Caco-2 (cell line): Measurements from ENCODE around the gene ZNF483. TPM values are rescaled to one million over a fixed set of nuclear protein-coding genes. Genes with fewer than 3 reads are reported as not detected.

Experiments used
- BruUV-seq: library from RNA; stranded (reverse); fragments of 400-500 nt; replicated peaks from 2 replicates; lab custom pipeline; 2021; lab: Mats Ljungman, UMichigan
- CTCF ChIA-PET: fragments of 300-600 bp; sonication (Branson Sonifier 250); formaldehyde crosslinking; loops from one replicate; lab custom pipeline; 2022; ENCODE audit warnings: antibody characterized with exemption; lab: Charles Lee
- POLR2A ChIA-PET: fragments of 300-600 bp; sonication (Branson Sonifier 250); formaldehyde crosslinking; loops from one replicate; lab custom pipeline; 2022; ENCODE audit warnings: antibody characterized with exemption; lab: Charles Lee
- DNase-seq, 2 experiments: peaks; one replicate each; pipeline versions ENCODE4 v3.0.0 to v3.0.0-alpha.2; 2020 to 2022
- H3K27me3 ChIP-seq: replicated peaks from 2 replicates; pipeline ENCODE4 v1.6.0; 2011; ENCODE audit warnings: low read length; ENCODE audit not compliant: control insufficient read depth, insufficient read depth
- H3K36me3 ChIP-seq: 2 replicates; pipeline ENCODE4 v1.5.1; 2011; ENCODE audit warnings: low read length; ENCODE audit not compliant: control insufficient read depth, insufficient read depth
- H3K4me1 ChIP-seq: fragments of 250-450 bp; sonication (Bioruptor Pico); 2 replicates; pipeline ENCODE4 v1.5.1; 2020; ENCODE audit warnings: mild to moderate bottlenecking
- H3K4me3 ChIP-seq: 2 replicates; pipeline ENCODE4 v1.5.1; 2011; ENCODE audit warnings: low read depth, mild to moderate bottlenecking, control low read depth, low read length
- H3K9me3 ChIP-seq: fragments of 250-450 bp; sonication (Bioruptor Pico); 2 replicates; pipeline ENCODE4 v1.5.1; 2020; ENCODE audit warnings: mild to moderate bottlenecking, moderate library complexity
- H3K27ac Mint-ChIP-seq: one replicate; pipeline ENCODE4 v1.8.0; 2022; ENCODE audit warnings: mixed read lengths; ENCODE audit not compliant: unreplicated experiment
- H3K27me3 Mint-ChIP-seq: one replicate; pipeline ENCODE4 v1.8.0; 2022; ENCODE audit warnings: mixed read lengths; ENCODE audit not compliant: insufficient read depth, unreplicated experiment
- H3K36me3 Mint-ChIP-seq: one replicate; pipeline ENCODE4 v1.8.0; 2022; ENCODE audit warnings: mild to moderate bottlenecking, mixed read lengths; ENCODE audit not compliant: insufficient read depth, unreplicated experiment
- H3K4me1 Mint-ChIP-seq: one replicate; pipeline ENCODE4 v1.8.0; 2022; ENCODE audit warnings: low read depth, mixed read lengths; ENCODE audit not compliant: unreplicated experiment
- H3K4me3 Mint-ChIP-seq: one replicate; pipeline ENCODE4 v1.8.0; 2022; ENCODE audit warnings: mild to moderate bottlenecking, moderate library complexity, mixed read lengths; ENCODE audit not compliant: unreplicated experiment
- H3K9me3 Mint-ChIP-seq: one replicate; pipeline ENCODE4 v1.8.0; 2022; ENCODE audit warnings: mixed read lengths; ENCODE audit not compliant: unreplicated experiment
- intact Hi-C: fragments of 100-400 bp; cut with micrococcal nuclease; formaldehyde crosslinking; loops from one replicate; pipeline ENCODE4 v1.10.0; 2022; ENCODE audit not compliant: unreplicated experiment
- total RNA-seq: library from RNA; stranded (reverse); gene quantifications from 2 replicates; pipeline ENCODE4 v1.2.3, GENCODE V29; 2022
- TF ChIP-seq, protein P1 (sequence below), 2 experiments: fragments of 200-600 bp in 1 of 2; IDR thresholded peaks; 1 replicate in 1 of 2; 2 replicates in 1 of 2; pipeline versions ENCODE4 v1.5.1 to v1.8.0; 2011 to 2022; ENCODE audit warnings: antibody characterized with exemption in 1 of 2, control low read depth in 1 of 2, inconsistent platforms in 1 of 2, low read depth in 1 of 2, low read length in 1 of 2, mild to moderate bottlenecking in 1 of 2, moderate library complexity in 1 of 2; ENCODE audit not compliant: insufficient read depth in 1 of 2, severe bottlenecking in 1 of 2, unreplicated experiment in 1 of 2

The ZNF483 gene
- total RNA-seq, 1 experiment from 2014 or later: not detected

DNA sequence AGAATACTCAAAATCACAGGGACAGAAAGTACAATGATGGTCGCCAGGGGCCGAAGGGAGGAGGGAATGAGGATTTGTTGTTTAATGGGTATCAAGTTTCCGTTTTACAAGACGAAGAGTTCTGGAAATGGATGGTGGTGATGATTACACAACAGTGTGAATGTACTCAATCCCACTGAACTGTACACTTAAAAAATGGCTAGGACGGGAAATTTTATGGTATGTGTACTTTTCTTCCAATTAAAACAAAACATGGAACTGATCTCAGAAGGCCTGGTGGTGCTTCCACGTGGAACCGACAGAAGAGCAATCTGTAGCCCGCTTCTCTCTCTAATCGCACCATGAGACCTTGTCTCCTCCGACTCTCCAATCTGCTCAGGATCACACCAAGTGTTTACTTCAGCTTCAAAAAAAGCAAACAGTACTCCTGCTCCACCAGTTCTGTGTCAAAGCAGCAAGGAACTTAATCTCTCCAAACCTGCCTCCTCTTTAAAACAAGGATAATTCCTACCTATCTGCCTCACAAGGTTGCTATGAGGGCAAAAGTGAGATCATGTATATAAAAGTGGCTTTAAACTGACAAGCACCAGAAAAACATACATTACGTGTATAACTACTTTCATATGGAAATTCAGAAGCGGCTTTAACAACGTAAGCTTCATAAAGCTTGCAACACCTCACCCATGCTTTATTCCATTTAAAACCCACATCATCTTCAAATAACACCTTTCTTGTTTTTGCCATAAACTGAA is 42.9 kb upstream of the ZNF483 start:
- H3K27me3 ChIP-seq: no peaks in the 10 kb centered on the region
- no peaks in the 10 kb centered on the region for H3K9me3 Mint-ChIP-seq
- ChIA-PET CTCF (interaction anchor here (0.7 kb wide), 1 partner anchor 92 kb away, joined by 3 read pairs; no protein-coding TSS in a partner anchor), POLR2A (interaction anchor here (0.7 to 1.2 kb wide), 2 partner anchors 408 to 530 kb away, joined by 3 to 6 read pairs; no protein-coding TSS in a partner anchor)
- H3K27me3 Mint-ChIP-seq: no peaks in the 10 kb centered on the region
- peak overlapping the region; percentile 92 for H3K27ac Mint-ChIP-seq
- H3K4me1 ChIP-seq: 0 out of 2 replicates have a peak, but pooled peaks cover 14% of the 10 kb centered on the region
- DNase-seq: peak in 1 of 2 experiments; percentile 43
- H3K9me3 ChIP-seq: no peaks in the 10 kb centered on the region
- intact Hi-C loops: loop anchor here (5.0 to 10.0 kb wide), 3 partner anchors 40 to 213 kb away; partner anchors contain the start of gene PTGR1
- TSS peak; percentile 36 for BruUV-seq
- peak overlapping the region; percentile 53 for H3K4me3 ChIP-seq
- peaks cover 11% of the 10 kb centered on the region for H3K4me1 Mint-ChIP-seq
- no peaks in the 10 kb centered on the region for H3K36me3 ChIP-seq
- peak overlapping the region; percentile 86 for H3K4me3 Mint-ChIP-seq
- TF ChIP-seq, protein P1, sequence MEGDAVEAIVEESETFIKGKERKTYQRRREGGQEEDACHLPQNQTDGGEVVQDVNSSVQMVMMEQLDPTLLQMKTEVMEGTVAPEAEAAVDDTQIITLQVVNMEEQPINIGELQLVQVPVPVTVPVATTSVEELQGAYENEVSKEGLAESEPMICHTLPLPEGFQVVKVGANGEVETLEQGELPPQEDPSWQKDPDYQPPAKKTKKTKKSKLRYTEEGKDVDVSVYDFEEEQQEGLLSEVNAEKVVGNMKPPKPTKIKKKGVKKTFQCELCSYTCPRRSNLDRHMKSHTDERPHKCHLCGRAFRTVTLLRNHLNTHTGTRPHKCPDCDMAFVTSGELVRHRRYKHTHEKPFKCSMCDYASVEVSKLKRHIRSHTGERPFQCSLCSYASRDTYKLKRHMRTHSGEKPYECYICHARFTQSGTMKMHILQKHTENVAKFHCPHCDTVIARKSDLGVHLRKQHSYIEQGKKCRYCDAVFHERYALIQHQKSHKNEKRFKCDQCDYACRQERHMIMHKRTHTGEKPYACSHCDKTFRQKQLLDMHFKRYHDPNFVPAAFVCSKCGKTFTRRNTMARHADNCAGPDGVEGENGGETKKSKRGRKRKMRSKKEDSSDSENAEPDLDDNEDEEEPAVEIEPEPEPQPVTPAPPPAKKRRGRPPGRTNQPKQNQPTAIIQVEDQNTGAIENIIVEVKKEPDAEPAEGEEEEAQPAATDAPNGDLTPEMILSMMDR (IDR thresholded peaks at IDR 0.05; ENCODE audit: insufficient read depth in 1 of 2, low read depth in 1 of 2, low read length in 1 of 2, severe bottlenecking in 1 of 2, unreplicated experiment in 1 of 2): no peak
- H3K36me3 Mint-ChIP-seq: peaks cover 8% of the 10 kb centered on the region

DNA sequence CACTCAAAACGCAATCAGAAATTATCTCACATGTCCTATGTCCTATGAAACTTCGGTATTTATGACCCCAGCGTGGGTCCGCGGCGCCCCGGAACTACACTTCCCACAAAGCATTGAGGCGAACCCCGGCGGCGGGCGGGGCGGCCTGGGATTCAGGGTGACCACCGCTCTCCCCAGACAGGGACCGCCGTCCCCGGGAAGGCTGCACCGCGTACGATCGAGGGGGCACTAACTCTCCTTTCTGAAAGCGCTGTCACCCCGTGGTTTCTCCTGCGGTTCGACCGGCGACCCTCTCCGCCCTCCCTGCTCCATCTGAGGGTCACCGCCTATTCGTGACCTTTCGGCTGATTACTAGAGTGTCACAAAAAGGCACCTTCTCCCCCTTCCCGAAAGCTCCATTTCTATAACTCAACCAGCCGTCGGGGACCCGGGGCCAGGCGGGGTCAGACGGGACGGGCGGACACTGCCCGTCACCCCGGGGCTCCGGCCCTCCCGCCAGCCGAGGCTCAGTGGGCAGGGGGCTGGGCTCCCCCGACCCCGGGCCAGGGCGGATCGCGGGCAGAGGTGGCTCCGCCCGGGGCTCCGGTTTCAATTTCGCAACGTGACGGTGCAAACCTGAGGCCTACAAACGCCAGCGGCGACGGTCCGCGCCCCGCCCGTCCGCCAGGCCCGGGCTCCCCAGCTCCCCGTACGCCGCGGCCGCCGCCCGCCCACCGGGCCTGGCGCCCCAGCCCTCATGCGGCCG is 42.1 kb upstream of the ZNF483 start:
- Mint-ChIP-seq H3K4me3 (peak overlapping the region; percentile 86), H3K4me1 (peaks cover 11% of the 10 kb centered on the region), H3K27ac (peak overlapping the region; percentile 92), H3K27me3 (no peaks in the 10 kb centered on the region), H3K9me3 (no peaks in the 10 kb centered on the region), H3K36me3 (peaks cover 6% of the 10 kb centered on the region)
- intact Hi-C loops: loop anchor here (5.0 to 10.0 kb wide), 3 partner anchors 41 to 212 kb away; partner anchors contain the start of gene PTGR1
- peak; percentile 86 to 89 for DNase-seq
- TF ChIP-seq, protein P1 (IDR thresholded peaks at IDR 0.05; ENCODE audit: insufficient read depth in 1 of 2, low read depth in 1 of 2, low read length in 1 of 2, severe bottlenecking in 1 of 2, unreplicated experiment in 1 of 2): no peak
- no TSS peak for BruUV-seq
- H3K9me3 ChIP-seq: no peaks in the 10 kb centered on the region
- CTCF ChIA-PET: interaction anchor here (0.7 kb wide), 1 partner anchor 92 kb away, joined by 3 read pairs; no protein-coding TSS in a partner anchor
- no peaks in the 10 kb centered on the region for H3K36me3 ChIP-seq
- POLR2A ChIA-PET: interaction anchor here (0.6 to 1.2 kb wide), 4 partner anchors 15 to 529 kb away, joined by 3 to 6 read pairs (median 4); no protein-coding TSS in a partner anchor
- H3K27me3 ChIP-seq: no peaks in the 10 kb centered on the region
- 0 out of 2 replicates have a peak, but pooled peaks cover 14% of the 10 kb centered on the region for H3K4me1 ChIP-seq
- H3K4me3 ChIP-seq: peak overlapping the region; percentile 53

DNA sequence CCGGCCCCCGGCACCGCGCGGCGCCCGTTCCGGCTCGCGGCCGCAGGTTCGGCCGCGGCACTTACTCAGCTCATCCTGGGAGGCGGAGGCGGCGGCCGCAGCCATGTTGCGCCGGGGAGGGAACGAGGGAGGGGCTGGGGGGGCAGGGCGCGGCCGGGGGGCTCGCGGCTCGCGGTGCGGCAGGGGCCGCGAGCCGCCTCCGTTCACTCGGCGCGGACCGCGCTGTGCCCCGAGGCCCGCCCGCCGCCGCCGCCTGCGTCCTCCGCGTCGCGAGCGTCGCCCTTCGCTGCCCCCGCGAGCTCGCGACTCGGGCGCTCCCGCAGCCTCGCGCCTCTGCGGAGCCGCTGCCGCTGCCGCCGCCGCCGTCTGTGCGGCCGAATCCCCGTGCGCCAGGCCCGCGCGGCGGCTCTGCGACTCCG is 41.5 kb upstream of the ZNF483 start:
- no TSS peak for BruUV-seq
- intact Hi-C loops: loop anchor here (5.0 to 10.0 kb wide), 3 partner anchors 41 to 211 kb away; partner anchors contain the start of gene PTGR1
- POLR2A ChIA-PET: interaction anchor here (0.6 to 0.7 kb wide), 3 partner anchors 16 to 47 kb away, joined by 3 to 4 read pairs (median 3); no protein-coding TSS in a partner anchor

More for the DNA sequence above, 41.5 kb upstream of the ZNF483 start:
- Mint-ChIP-seq H3K36me3 (peaks cover 6% of the 10 kb centered on the region), H3K27me3 (no peaks in the 10 kb centered on the region), H3K27ac (no peak overlapping the region), H3K4me3 (peak overlapping the region; percentile 85), H3K4me1 (peaks cover 11% of the 10 kb centered on the region), H3K9me3 (no peaks in the 10 kb centered on the region)
- Histone ChIP-seq H3K36me3 (no peaks in the 10 kb centered on the region), H3K27me3 (no peaks in the 10 kb centered on the region), H3K4me1 (0 out of 2 replicates have a peak, but pooled peaks cover 14% of the 10 kb centered on the region), H3K4me3 (peak overlapping the region; percentile 53), H3K9me3 (no peaks in the 10 kb centered on the region)
- CTCF ChIA-PET: no interaction called here
- TF ChIP-seq, protein P1 (IDR thresholded peaks at IDR 0.05; ENCODE audit: insufficient read depth in 1 of 2, low read depth in 1 of 2, low read length in 1 of 2, severe bottlenecking in 1 of 2, unreplicated experiment in 1 of 2): no peak
- peak in 1 of 2 experiments; percentile 66 for DNase-seq
